SK-N-DZ (cell line): ENCODE results near the gene LRRC26.

ENCODE experiments used
- DNase-seq: peaks from one replicate; pipeline ENCODE4 v3.0.0-alpha.2; 2015; ENCODE audit warnings: low spot score

LRRC26 gene

GRCh38 chr9:137199411-137200121, 29.7 kb upstream of the LRRC26 start:
- DNase-seq: no peak

GRCh38 chr9:137198902-137199283, 29.0 kb upstream of the LRRC26 start:
- DNase-seq: no peak

GRCh38 chr9:137198051-137198901, 28.4 kb upstream of the LRRC26 start:
- DNase-seq: no peak

GRCh38 chr9:137195525-137196220, 25.8 kb upstream of the LRRC26 start:
- no peak for DNase-seq

GRCh38 chr9:137194909-137195308, 25.1 kb upstream of the LRRC26 start:
- no peak for DNase-seq

- no peak for DNase-seq
Measured at GRCh38 chr9:137194388-137194787, 24.5 kb upstream of the LRRC26 start.

- DNase-seq: no peak
Measured at GRCh38 chr9:137193771-137194170, 23.9 kb upstream of the LRRC26 start.

- no peak for DNase-seq
Measured at GRCh38 chr9:137192859-137193258, 23.0 kb upstream of the LRRC26 start.

- no peak for DNase-seq
Measured at GRCh38 chr9:137192448-137192780, 22.6 kb upstream of the LRRC26 start.

- no peak for DNase-seq
Measured at GRCh38 chr9:137191691-137192447, 22.0 kb upstream of the LRRC26 start.

- DNase-seq: no peak
Measured at GRCh38 chr9:137191245-137191644, 21.4 kb upstream of the LRRC26 start.

GRCh38 chr9:137190315-137190856, 20.5 kb upstream of the LRRC26 start:
- no peak for DNase-seq

GRCh38 chr9:137189297-137190295, 19.7 kb upstream of the LRRC26 start:
- DNase-seq: no peak

GRCh38 chr9:137188490-137189296, 18.8 kb upstream of the LRRC26 start, which contains the start of the genes ANAPC2 and SSNA1:
TSS of gene ANAPC2 (minus strand) at chr9:137188560. CDS start at chr9:137188532, 28 bp downstream.
TSS of gene SSNA1 (plus strand) at chr9:137188676. CDS start at chr9:137188727, 51 bp downstream.
- peak; percentile 90 for DNase-seq

GRCh38 chr9:137188086-137188489, 18.2 kb upstream of the LRRC26 start:
- no peak for DNase-seq

GRCh38 chr9:137187386-137187785, 17.5 kb upstream of the LRRC26 start:
- no peak for DNase-seq

- DNase-seq: no peak
Measured at GRCh38 chr9:137186385-137186784, 16.5 kb upstream of the LRRC26 start.

GRCh38 chr9:137185921-137186320, 16.1 kb upstream of the LRRC26 start:
- DNase-seq: no peak
